HepG2 (cell line): ENCODE data around the gene APBB3. TPM values are rescaled to one million over a fixed set of nuclear protein-coding genes. Genes with fewer than 3 reads are reported as not detected.
A peak's percentile ranks its signal among the peaks of the same experiment; 100 is the strongest.

Source experiments
- AHR ChIP-seq: IDR thresholded peaks from 2 replicates; pipeline ENCODE4 v1.6.1; 2018; ENCODE audit warnings: missing genetic modification reagents, missing compliant biosample characterization
- EEA1 ChIP-seq: sonication (generic); formaldehyde crosslinking; IDR thresholded peaks from 2 replicates; pipeline ENCODE4 v1.5.1; 2020; ENCODE audit warnings: mild to moderate bottlenecking, missing genetic modification reagents, borderline replicate concordance
- GABPA ChIP-seq, 2 experiments: IDR thresholded peaks; 2 replicates each; pipeline ENCODE4 v1.6.1; 2011 to 2016; ENCODE audit warnings: low read depth in 2 of 2, low read length in 1 of 2, missing biosample characterization in 1 of 2, missing genetic modification characterization in 1 of 2
- GABPB1 ChIP-seq: IDR thresholded peaks from 2 replicates; pipeline ENCODE4 v1.6.1; 2016; ENCODE audit warnings: mild to moderate bottlenecking, missing genetic modification reagents, moderate library complexity, missing compliant biosample characterization
- KAT7 ChIP-seq: IDR thresholded peaks from 2 replicates; pipeline ENCODE4 v1.6.1; 2018; ENCODE audit warnings: borderline replicate concordance, missing compliant biosample characterization
- MXI1 ChIP-seq: IDR thresholded peaks from 3 replicates; pipeline ENCODE4 v1.6.1; 2012; ENCODE audit warnings: low read depth, low read length, inconsistent platforms, borderline replicate concordance
- PHF21A ChIP-seq: sonication (generic); formaldehyde crosslinking; IDR thresholded peaks from 2 replicates; pipeline ENCODE4 v1.5.0; 2020; ENCODE audit warnings: mild to moderate bottlenecking, missing genetic modification reagents
- PHF5A ChIP-seq: IDR thresholded peaks from one replicate; pipeline ENCODE4 v1.6.1; 2018; ENCODE audit warnings: low read depth, missing genetic modification reagents; ENCODE audit not compliant: unreplicated experiment
- SNAPC2 ChIP-seq: sonication (generic); formaldehyde crosslinking; IDR thresholded peaks from 2 replicates; pipeline ENCODE4 v1.8.1; 2022; ENCODE audit warnings: mild to moderate bottlenecking, missing genetic modification reagents
- SP140L ChIP-seq: sonication (generic); formaldehyde crosslinking; IDR thresholded peaks from 2 replicates; pipeline ENCODE4 v1.4.0; 2020; ENCODE audit warnings: missing genetic modification reagents, borderline replicate concordance
- STAG1 ChIP-seq: sonication (generic); formaldehyde crosslinking; IDR thresholded peaks from 2 replicates; pipeline ENCODE4 v1.4.0; 2020; ENCODE audit warnings: missing genetic modification reagents
- SUZ12 ChIP-seq: fragments of 150-350 bp; IDR thresholded peaks from 2 replicates; pipeline ENCODE4 v1.6.1; 2014; ENCODE audit warnings: low read depth, low read length
- TBP ChIP-seq: sonication (generic); formaldehyde crosslinking; IDR thresholded peaks from 2 replicates; pipeline ENCODE4 v1.5.0; 2020; ENCODE audit warnings: missing genetic modification reagents
- THYN1 ChIP-seq: sonication (generic); formaldehyde crosslinking; IDR thresholded peaks from 2 replicates; pipeline ENCODE4 v1.8.1; 2023; ENCODE audit warnings: low read depth, mild to moderate bottlenecking, moderate library complexity, missing genetic modification reagents, borderline replicate concordance
- ZNF337 ChIP-seq: sonication (generic); formaldehyde crosslinking; IDR thresholded peaks from 2 replicates; pipeline ENCODE4 v1.5.1; 2020; ENCODE audit warnings: missing genetic modification reagents, low read depth, mild to moderate bottlenecking, borderline replicate concordance
- ZNF549 ChIP-seq: sonication (generic); formaldehyde crosslinking; IDR thresholded peaks from 2 replicates; pipeline ENCODE4 v1.5.0; 2020; ENCODE audit warnings: missing genetic modification reagents
- ZNF670 ChIP-seq: sonication (generic); formaldehyde crosslinking; IDR thresholded peaks from 2 replicates; pipeline ENCODE4 v1.8.0; 2022; ENCODE audit warnings: mild to moderate bottlenecking, missing genetic modification reagents, borderline replicate concordance
- ZNF766 ChIP-seq: sonication (generic); formaldehyde crosslinking; IDR thresholded peaks from 2 replicates; pipeline ENCODE4 v1.5.0; 2020; ENCODE audit warnings: missing genetic modification reagents, borderline replicate concordance
- polyA plus RNA-seq, 8 experiments: library from polyadenylated mRNA; depleted of rRNA in 3 of 8; stranded (reverse) in 7 of 8; unstranded in 1 of 8; fragments of >200 nt; fragmentation: Illumina TruSeq in 4 of 8; extraction: Trizol in 4 of 8; gene quantifications; 2 replicates each; pipeline versions ENCODE4 v1.2.1 to v1.2.3, GENCODE V29; 2011 to 2016; ENCODE audit warnings: low read depth in 4 of 8, missing spikeins in 1 of 8, mixed read lengths in 1 of 8; ENCODE audit not compliant: insufficient read depth in 1 of 8
- total RNA-seq, 5 experiments: library from RNA; depleted of rRNA; stranded (reverse); fragments of >200 nt; fragmentation: Illumina TruSeq; extraction: Trizol; gene quantifications; 2 replicates each; pipeline ENCODE4 v1.2.3, GENCODE V29; 2016; ENCODE audit warnings: low read depth in 1 of 5
- TF ChIP-seq, protein P1 (sequence below): sonication (generic); formaldehyde crosslinking; IDR thresholded peaks from 2 replicates; pipeline ENCODE4 v1.5.0; 2020; ENCODE audit warnings: missing genetic modification reagents
- TF ChIP-seq, protein P2 (sequence below): sonication (generic); formaldehyde crosslinking; IDR thresholded peaks from 2 replicates; pipeline ENCODE4 v1.4.0; 2020; ENCODE audit warnings: missing genetic modification reagents
- TF ChIP-seq, protein P3 (sequence below): sonication (generic); formaldehyde crosslinking; IDR thresholded peaks from 2 replicates; pipeline ENCODE4 v1.4.0; 2020; ENCODE audit warnings: missing genetic modification reagents, mild to moderate bottlenecking, borderline replicate concordance
- TF ChIP-seq, protein P4 (sequence below): sonication (generic); formaldehyde crosslinking; conservative IDR thresholded peaks from 2 replicates; pipeline ENCODE4 v1.4.0; 2020; ENCODE audit warnings: mild to moderate bottlenecking, missing genetic modification reagents, moderate library complexity

Gene APBB3
- total and polyA plus RNA-seq, 2 of the 13 experiments (the other 11 are each of a cell fraction or from before 2014, with no cell fraction given): 0.38 to 0.78 TPM

DNA sequence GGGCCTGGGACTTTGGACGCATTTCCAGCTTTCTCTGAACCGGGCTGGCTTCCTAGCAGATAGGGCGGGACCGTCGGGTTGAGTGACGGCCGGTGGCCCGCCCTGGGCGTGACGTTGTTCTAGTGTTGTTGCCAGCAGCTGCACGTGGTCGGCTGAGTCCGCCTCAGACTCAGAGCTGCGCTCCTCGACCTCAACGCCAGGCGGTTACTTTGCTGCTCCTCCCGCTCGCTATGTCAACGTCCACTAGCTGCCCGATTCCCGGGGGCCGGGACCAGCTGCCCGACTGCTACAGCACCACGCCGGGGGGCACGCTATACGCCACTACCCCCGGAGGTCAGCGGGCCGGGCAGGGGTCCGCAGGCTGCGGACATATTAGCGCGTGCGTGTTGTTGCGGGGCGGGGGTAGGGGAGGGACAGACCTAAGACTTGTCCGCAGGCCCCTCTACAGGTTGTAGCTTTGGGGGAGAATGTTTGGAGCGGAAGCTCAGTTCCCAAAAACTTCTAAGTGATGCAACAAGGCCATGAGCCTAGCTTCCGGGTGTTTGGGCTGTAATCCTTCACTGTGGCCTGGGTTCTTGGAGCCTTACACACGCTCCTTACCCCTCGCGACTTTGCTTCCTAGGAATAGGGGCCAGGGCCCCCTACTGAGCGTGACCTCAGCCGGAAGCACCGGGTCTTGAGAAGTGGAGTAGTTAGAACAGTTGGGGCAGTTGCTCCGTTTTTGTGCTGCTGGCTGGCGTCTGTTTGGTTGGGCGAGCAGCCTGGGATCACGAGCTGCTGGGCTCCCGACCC, 16.7 kb downstream of the APBB3 start, which contains the start of gene EIF4EBP3 (continued):
- TF ChIP-seq ZNF337 (CRISPR knock-in tag) (peak; percentile 56; the same call in 1 of the 2 replicates), ZNF670 (no peak), PHF21A (CRISPR knock-in tag) (0 out of 2 replicates have a peak, but pooled peaks have one; percentile 63), EEA1 (no peak), STAG1 (CRISPR knock-in tag) (peak; percentile 45; the same call in 1 of the 2 replicates), GABPB1 (CRISPR knock-in tag) (peak; percentile 74), PHF5A (CRISPR knock-in tag) (no peak), ZNF549 (CRISPR knock-in tag) (no peak), ZNF766 (CRISPR knock-in tag) (no peak), THYN1 (CRISPR knock-in tag) (no peak), GABPA (IDR thresholded peaks at IDR 0.05; ENCODE audit: low read depth, low read length) (no peak), GABPA (CRISPR knock-in tag; IDR thresholded peaks at IDR 0.05; ENCODE audit: low read depth) (peak; percentile 74), SUZ12 (no peak), AHR (no peak), KAT7 (CRISPR knock-in tag) (no peak), TBP (no peak), SNAPC2 (CRISPR knock-in tag) (no peak), MXI1 (peak; percentile 99; the same call in 2 of the 3 replicates), SP140L (0 out of 2 replicates have a peak, but pooled peaks have one; percentile 34)
- TF ChIP-seq, protein P1, sequence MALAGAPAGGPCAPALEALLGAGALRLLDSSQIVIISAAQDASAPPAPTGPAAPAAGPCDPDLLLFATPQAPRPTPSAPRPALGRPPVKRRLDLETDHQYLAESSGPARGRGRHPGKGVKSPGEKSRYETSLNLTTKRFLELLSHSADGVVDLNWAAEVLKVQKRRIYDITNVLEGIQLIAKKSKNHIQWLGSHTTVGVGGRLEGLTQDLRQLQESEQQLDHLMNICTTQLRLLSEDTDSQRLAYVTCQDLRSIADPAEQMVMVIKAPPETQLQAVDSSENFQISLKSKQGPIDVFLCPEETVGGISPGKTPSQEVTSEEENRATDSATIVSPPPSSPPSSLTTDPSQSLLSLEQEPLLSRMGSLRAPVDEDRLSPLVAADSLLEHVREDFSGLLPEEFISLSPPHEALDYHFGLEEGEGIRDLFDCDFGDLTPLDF (CRISPR knock-in tag): 0 out of 2 replicates have a peak, but pooled peaks have one; percentile 46
- TF ChIP-seq, protein P2, sequence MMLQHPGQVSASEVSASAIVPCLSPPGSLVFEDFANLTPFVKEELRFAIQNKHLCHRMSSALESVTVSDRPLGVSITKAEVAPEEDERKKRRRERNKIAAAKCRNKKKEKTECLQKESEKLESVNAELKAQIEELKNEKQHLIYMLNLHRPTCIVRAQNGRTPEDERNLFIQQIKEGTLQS (CRISPR knock-in tag): no peak
- TF ChIP-seq, protein P3, sequence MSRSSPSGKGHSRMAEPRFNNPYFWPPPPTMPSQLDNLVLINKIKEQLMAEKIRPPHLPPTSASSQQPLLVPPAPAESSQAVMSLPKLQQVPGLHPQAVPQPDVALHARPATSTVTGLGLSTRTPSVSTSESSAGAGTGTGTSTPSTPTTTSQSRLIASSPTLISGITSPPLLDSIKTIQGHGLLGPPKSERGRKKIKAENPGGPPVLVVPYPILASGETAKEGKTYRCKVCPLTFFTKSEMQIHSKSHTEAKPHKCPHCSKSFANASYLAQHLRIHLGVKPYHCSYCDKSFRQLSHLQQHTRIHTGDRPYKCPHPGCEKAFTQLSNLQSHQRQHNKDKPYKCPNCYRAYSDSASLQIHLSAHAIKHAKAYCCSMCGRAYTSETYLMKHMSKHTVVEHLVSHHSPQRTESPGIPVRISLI: no peak; the same call in 1 of the 2 replicates
- TF ChIP-seq, protein P4, sequence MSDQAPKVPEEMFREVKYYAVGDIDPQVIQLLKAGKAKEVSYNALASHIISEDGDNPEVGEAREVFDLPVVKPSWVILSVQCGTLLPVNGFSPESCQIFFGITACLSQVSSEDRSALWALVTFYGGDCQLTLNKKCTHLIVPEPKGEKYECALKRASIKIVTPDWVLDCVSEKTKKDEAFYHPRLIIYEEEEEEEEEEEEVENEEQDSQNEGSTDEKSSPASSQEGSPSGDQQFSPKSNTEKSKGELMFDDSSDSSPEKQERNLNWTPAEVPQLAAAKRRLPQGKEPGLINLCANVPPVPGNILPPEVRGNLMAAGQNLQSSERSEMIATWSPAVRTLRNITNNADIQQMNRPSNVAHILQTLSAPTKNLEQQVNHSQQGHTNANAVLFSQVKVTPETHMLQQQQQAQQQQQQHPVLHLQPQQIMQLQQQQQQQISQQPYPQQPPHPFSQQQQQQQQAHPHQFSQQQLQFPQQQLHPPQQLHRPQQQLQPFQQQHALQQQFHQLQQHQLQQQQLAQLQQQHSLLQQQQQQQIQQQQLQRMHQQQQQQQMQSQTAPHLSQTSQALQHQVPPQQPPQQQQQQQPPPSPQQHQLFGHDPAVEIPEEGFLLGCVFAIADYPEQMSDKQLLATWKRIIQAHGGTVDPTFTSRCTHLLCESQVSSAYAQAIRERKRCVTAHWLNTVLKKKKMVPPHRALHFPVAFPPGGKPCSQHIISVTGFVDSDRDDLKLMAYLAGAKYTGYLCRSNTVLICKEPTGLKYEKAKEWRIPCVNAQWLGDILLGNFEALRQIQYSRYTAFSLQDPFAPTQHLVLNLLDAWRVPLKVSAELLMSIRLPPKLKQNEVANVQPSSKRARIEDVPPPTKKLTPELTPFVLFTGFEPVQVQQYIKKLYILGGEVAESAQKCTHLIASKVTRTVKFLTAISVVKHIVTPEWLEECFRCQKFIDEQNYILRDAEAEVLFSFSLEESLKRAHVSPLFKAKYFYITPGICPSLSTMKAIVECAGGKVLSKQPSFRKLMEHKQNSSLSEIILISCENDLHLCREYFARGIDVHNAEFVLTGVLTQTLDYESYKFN (CRISPR knock-in tag): 0 out of 2 replicates have a peak, but pooled peaks have one; percentile 13
